ENCODE data around the gene RGS6.

The RGS6 gene

GRCh38 chr14:71995741-71996140 lies 63.5 kb downstream of the RGS6 start:
- CTCF ChIA-PET, result no interaction called here

GRCh38 chr14:71996610-71997009 lies 64.4 kb downstream of the RGS6 start:
- no peak for DNase-seq (ENCODE audit: extremely low spot score)
- ChIA-PET CTCF (no interaction called here), POLR2A (no interaction called here)
- no peak for TF ChIP-seq ELF4 (IDR thresholded peaks at IDR 0.05)
- no peak for TF ChIP-seq L3MBTL2 (conservative IDR thresholded peaks at IDR 0.05)
- no peak for TF ChIP-seq CTBP1 (IDR thresholded peaks at IDR 0.05; ENCODE audit: borderline replicate concordance)
- no peak for TF ChIP-seq FOXK2 (IDR thresholded peaks at IDR 0.05)
- no peak for TF ChIP-seq ARNT (IDR thresholded peaks at IDR 0.05)
- no peak for TF ChIP-seq BHLHE40 (IDR thresholded peaks at IDR 0.05; ENCODE audit: borderline replicate concordance)
- no peak for TF ChIP-seq SP1 (IDR thresholded peaks at IDR 0.05)
- no peak for TF ChIP-seq HDGF (IDR thresholded peaks at IDR 0.05; ENCODE audit: borderline replicate concordance)
- TF ChIP-seq PKNOX1 (IDR thresholded peaks at IDR 0.05), result no peak

More at GRCh38 chr14:71995741-71996140, 63.5 kb downstream of the RGS6 start:
- TF ChIP-seq HDGF (IDR thresholded peaks at IDR 0.05; ENCODE audit: borderline replicate concordance) (no peak), SUZ12 (IDR thresholded peaks at IDR 0.05) (no peak), TARDBP (IDR thresholded peaks at IDR 0.05) (no peak), NFRKB (IDR thresholded peaks at IDR 0.05) (no peak), FOXM1 (IDR thresholded peaks at IDR 0.05; ENCODE audit: borderline replicate concordance) (no peak)
- DNase-seq (ENCODE audit: extremely low spot score), result no peak
- POLR2A ChIA-PET, result no interaction called here

- CTCF ChIA-PET, result no interaction called here
- POLR2A ChIA-PET, result no interaction called here
- no peak for TF ChIP-seq L3MBTL2 (conservative IDR thresholded peaks at IDR 0.05)
- no peak for TF ChIP-seq FOXM1 (IDR thresholded peaks at IDR 0.05; ENCODE audit: borderline replicate concordance)
- no peak for TF ChIP-seq LEF1 (IDR thresholded peaks at IDR 0.05; ENCODE audit: borderline replicate concordance)
- TF ChIP-seq HDGF (IDR thresholded peaks at IDR 0.05; ENCODE audit: borderline replicate concordance), result no peak
- TF ChIP-seq TARDBP (IDR thresholded peaks at IDR 0.05), result no peak
- no peak for TF ChIP-seq NFRKB (IDR thresholded peaks at IDR 0.05)
- no peak for TF ChIP-seq ARNT (IDR thresholded peaks at IDR 0.05)
- no peak for TF ChIP-seq SP1 (IDR thresholded peaks at IDR 0.05)
- no peak for TF ChIP-seq PKNOX1 (IDR thresholded peaks at IDR 0.05)
- TF ChIP-seq ZNF384 (IDR thresholded peaks at IDR 0.05), result no peak
- no peak for TF ChIP-seq SUZ12 (IDR thresholded peaks at IDR 0.05)
- no peak for TF ChIP-seq BHLHE40 (IDR thresholded peaks at IDR 0.05; ENCODE audit: borderline replicate concordance)
- TF ChIP-seq FOXK2 (IDR thresholded peaks at IDR 0.05), result no peak
- no peak for TF ChIP-seq CTBP1 (IDR thresholded peaks at IDR 0.05; ENCODE audit: borderline replicate concordance)
- no peak for TF ChIP-seq ELF4 (IDR thresholded peaks at IDR 0.05)
- no peak for DNase-seq (ENCODE audit: extremely low spot score)
Measured at GRCh38 chr14:72000907-72001306, 68.7 kb downstream of the RGS6 start.

GRCh38 chr14:72002731-72003130 lies 70.5 kb downstream of the RGS6 start:
- ChIA-PET POLR2A (no interaction called here), CTCF (no interaction called here)
- DNase-seq (ENCODE audit: extremely low spot score), result no peak
- TF ChIP-seq FOXK2 (IDR thresholded peaks at IDR 0.05) (no peak), CTBP1 (IDR thresholded peaks at IDR 0.05; ENCODE audit: borderline replicate concordance) (no peak), SP1 (IDR thresholded peaks at IDR 0.05) (no peak), TARDBP (IDR thresholded peaks at IDR 0.05) (no peak), HDGF (IDR thresholded peaks at IDR 0.05; ENCODE audit: borderline replicate concordance) (no peak), LEF1 (IDR thresholded peaks at IDR 0.05; ENCODE audit: borderline replicate concordance) (no peak), NFRKB (IDR thresholded peaks at IDR 0.05) (no peak), ZNF384 (IDR thresholded peaks at IDR 0.05) (no peak), BHLHE40 (IDR thresholded peaks at IDR 0.05; ENCODE audit: borderline replicate concordance) (no peak), L3MBTL2 (conservative IDR thresholded peaks at IDR 0.05) (no peak), ARNT (IDR thresholded peaks at IDR 0.05) (no peak), FOXA1 (IDR thresholded peaks at IDR 0.05) (no peak), ELF4 (IDR thresholded peaks at IDR 0.05) (no peak), SUZ12 (IDR thresholded peaks at IDR 0.05) (no peak), FOXM1 (IDR thresholded peaks at IDR 0.05; ENCODE audit: borderline replicate concordance) (no peak)

- no peak for DNase-seq (ENCODE audit: extremely low spot score)
- TF ChIP-seq FOXA1 (IDR thresholded peaks at IDR 0.05) (no peak), SUZ12 (IDR thresholded peaks at IDR 0.05) (no peak), PKNOX1 (IDR thresholded peaks at IDR 0.05) (no peak), NFRKB (IDR thresholded peaks at IDR 0.05) (no peak), FOXM1 (IDR thresholded peaks at IDR 0.05; ENCODE audit: borderline replicate concordance) (no peak), SP1 (IDR thresholded peaks at IDR 0.05) (no peak), ARNT (IDR thresholded peaks at IDR 0.05) (no peak), ZNF384 (IDR thresholded peaks at IDR 0.05) (no peak), BHLHE40 (IDR thresholded peaks at IDR 0.05; ENCODE audit: borderline replicate concordance) (no peak), FOXK2 (IDR thresholded peaks at IDR 0.05) (no peak), HDGF (IDR thresholded peaks at IDR 0.05; ENCODE audit: borderline replicate concordance) (no peak), CTBP1 (IDR thresholded peaks at IDR 0.05; ENCODE audit: borderline replicate concordance) (no peak), LEF1 (IDR thresholded peaks at IDR 0.05; ENCODE audit: borderline replicate concordance) (no peak), ELF4 (IDR thresholded peaks at IDR 0.05) (no peak), L3MBTL2 (conservative IDR thresholded peaks at IDR 0.05) (no peak)
- POLR2A ChIA-PET, result no interaction called here
- CTCF ChIA-PET, result no interaction called here
Measured at GRCh38 chr14:72008666-72009065, 76.4 kb downstream of the RGS6 start.

GRCh38 chr14:72010474-72010873 lies 78.2 kb downstream of the RGS6 start:
- DNase-seq (ENCODE audit: extremely low spot score), result no peak
- POLR2A ChIA-PET, result no interaction called here
- TF ChIP-seq CTBP1 (IDR thresholded peaks at IDR 0.05; ENCODE audit: borderline replicate concordance), result no peak
- no peak for TF ChIP-seq FOXK2 (IDR thresholded peaks at IDR 0.05)
- no peak for TF ChIP-seq TARDBP (IDR thresholded peaks at IDR 0.05)
- TF ChIP-seq SP1 (IDR thresholded peaks at IDR 0.05), result no peak
- TF ChIP-seq PKNOX1 (IDR thresholded peaks at IDR 0.05), result no peak
- TF ChIP-seq HDGF (IDR thresholded peaks at IDR 0.05; ENCODE audit: borderline replicate concordance), result no peak
- TF ChIP-seq NFRKB (IDR thresholded peaks at IDR 0.05), result no peak
- no peak for TF ChIP-seq FOXA1 (IDR thresholded peaks at IDR 0.05)
- no peak for TF ChIP-seq ARNT (IDR thresholded peaks at IDR 0.05)
- TF ChIP-seq LEF1 (IDR thresholded peaks at IDR 0.05; ENCODE audit: borderline replicate concordance), result no peak
- TF ChIP-seq SUZ12 (IDR thresholded peaks at IDR 0.05), result no peak
- no peak for TF ChIP-seq FOXM1 (IDR thresholded peaks at IDR 0.05; ENCODE audit: borderline replicate concordance)
- TF ChIP-seq ZNF384 (IDR thresholded peaks at IDR 0.05), result no peak
- no peak for TF ChIP-seq ELF4 (IDR thresholded peaks at IDR 0.05)
- TF ChIP-seq BHLHE40 (IDR thresholded peaks at IDR 0.05; ENCODE audit: borderline replicate concordance), result no peak
- no peak for TF ChIP-seq L3MBTL2 (conservative IDR thresholded peaks at IDR 0.05)
- CTCF ChIA-PET, result interaction anchor here (1.4 kb wide), 1 partner anchor 13 kb away, joined by 4 read pairs; no protein-coding TSS in a partner anchor
